Upper lobe of right lung (tissue), 1 donor: Measurements from ENCODE around the gene SDCCAG8. TPM values are rescaled to one million over a fixed set of nuclear protein-coding genes. Genes with fewer than 3 reads are reported as not detected.
A peak's percentile ranks its signal among the peaks of the same experiment; 100 is the strongest.

ENCODE experiments used
- ATAC-seq: fragments of 200-7000 bp; cut with Tn5 transposase; one replicate; pipeline ENCODE4 v1.9.1; 2020; ENCODE audit warnings: mild to moderate bottlenecking, moderate library complexity
- DNase-seq: peaks from one replicate; pipeline ENCODE4 v3.0.0-alpha.2; 2020
- H3K27ac ChIP-seq: fragments of 200-600 bp; one replicate; pipeline ENCODE4 v1.8.0; 2022
- H3K27me3 ChIP-seq: fragments of 200-600 bp; one replicate; pipeline ENCODE4 v1.8.0; 2022; ENCODE audit warnings: mild to moderate bottlenecking
- H3K36me3 ChIP-seq: fragments of 200-600 bp; one replicate; pipeline ENCODE4 v1.8.0; 2022
- H3K4me1 ChIP-seq: fragments of 200-600 bp; one replicate; pipeline ENCODE4 v1.8.0; 2022
- H3K4me3 ChIP-seq: fragments of 200-600 bp; one replicate; pipeline ENCODE4 v1.8.0; 2022; ENCODE audit warnings: mild to moderate bottlenecking
- H3K9me3 ChIP-seq: fragments of 200-600 bp; one replicate; pipeline ENCODE4 v1.8.0; 2022
- intact Hi-C: fragments of 100-400 bp; cut with DNase I; formaldehyde crosslinking; loops from one replicate; pipeline ENCODE4 v1.11.0; 2022
- total RNA-seq: library from RNA; stranded (reverse); fragmentation: NEBNext Ultra II Directional; extraction: Animal tissue kit (Norgen Biotek cat#: 25700); gene quantifications from one replicate; pipeline ENCODE4 v1.2.1, GENCODE V29; 2021
- TF ChIP-seq, protein P1 (sequence below): fragments of 200-600 bp; IDR thresholded peaks from one replicate; pipeline ENCODE4 v1.8.0; 2022; ENCODE audit warnings: antibody characterized with exemption
- donor health status: DM: no; HTN: yes; CAD: no; lungs with severe emphysema.

The SDCCAG8 gene
- total RNA-seq, 1 donor from 2014 or later = 71.9 TPM

DNA sequence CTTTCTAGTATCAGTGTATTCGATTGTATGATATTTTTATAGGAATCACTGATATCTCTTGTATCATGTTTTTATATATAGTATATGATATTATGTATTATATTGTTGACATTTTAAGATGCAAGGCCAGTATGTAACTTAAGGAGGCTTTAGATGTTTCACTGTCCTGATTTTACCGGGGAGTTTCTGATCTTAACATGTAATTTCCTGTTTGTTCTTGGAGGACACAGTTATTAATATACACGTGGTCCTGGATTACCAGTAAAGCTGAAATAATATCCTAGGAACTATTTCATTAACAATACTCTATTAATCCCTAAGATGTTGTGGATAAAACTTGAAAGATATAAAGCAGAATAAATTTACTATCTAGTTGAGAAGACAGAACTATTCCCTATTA lies 19.5 kb downstream of the SDCCAG8 start:
- intact Hi-C loops = no loop called here
- H3K36me3 ChIP-seq = peaks cover 67% of the 10 kb centered on the region

GRCh38 chr1:243280571-243281129 lies 24.8 kb downstream of the SDCCAG8 start:
- Histone ChIP-seq H3K36me3 (peaks cover 41% of the 10 kb centered on the region), H3K4me1 (peaks cover 5% of the 10 kb centered on the region)

More for the DNA sequence above, 19.5 kb downstream of the SDCCAG8 start:
- no peak overlapping the region for H3K27ac ChIP-seq
- ATAC-seq (no peak), DNase-seq (no peak)
- H3K4me3 ChIP-seq = no peak overlapping the region
- peaks cover 8% of the 10 kb centered on the region for H3K4me1 ChIP-seq
- H3K27me3 ChIP-seq = no peaks in the 10 kb centered on the region
- H3K9me3 ChIP-seq = no peaks in the 10 kb centered on the region
- TF ChIP-seq, protein P1, sequence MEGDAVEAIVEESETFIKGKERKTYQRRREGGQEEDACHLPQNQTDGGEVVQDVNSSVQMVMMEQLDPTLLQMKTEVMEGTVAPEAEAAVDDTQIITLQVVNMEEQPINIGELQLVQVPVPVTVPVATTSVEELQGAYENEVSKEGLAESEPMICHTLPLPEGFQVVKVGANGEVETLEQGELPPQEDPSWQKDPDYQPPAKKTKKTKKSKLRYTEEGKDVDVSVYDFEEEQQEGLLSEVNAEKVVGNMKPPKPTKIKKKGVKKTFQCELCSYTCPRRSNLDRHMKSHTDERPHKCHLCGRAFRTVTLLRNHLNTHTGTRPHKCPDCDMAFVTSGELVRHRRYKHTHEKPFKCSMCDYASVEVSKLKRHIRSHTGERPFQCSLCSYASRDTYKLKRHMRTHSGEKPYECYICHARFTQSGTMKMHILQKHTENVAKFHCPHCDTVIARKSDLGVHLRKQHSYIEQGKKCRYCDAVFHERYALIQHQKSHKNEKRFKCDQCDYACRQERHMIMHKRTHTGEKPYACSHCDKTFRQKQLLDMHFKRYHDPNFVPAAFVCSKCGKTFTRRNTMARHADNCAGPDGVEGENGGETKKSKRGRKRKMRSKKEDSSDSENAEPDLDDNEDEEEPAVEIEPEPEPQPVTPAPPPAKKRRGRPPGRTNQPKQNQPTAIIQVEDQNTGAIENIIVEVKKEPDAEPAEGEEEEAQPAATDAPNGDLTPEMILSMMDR = no peak

DNA sequence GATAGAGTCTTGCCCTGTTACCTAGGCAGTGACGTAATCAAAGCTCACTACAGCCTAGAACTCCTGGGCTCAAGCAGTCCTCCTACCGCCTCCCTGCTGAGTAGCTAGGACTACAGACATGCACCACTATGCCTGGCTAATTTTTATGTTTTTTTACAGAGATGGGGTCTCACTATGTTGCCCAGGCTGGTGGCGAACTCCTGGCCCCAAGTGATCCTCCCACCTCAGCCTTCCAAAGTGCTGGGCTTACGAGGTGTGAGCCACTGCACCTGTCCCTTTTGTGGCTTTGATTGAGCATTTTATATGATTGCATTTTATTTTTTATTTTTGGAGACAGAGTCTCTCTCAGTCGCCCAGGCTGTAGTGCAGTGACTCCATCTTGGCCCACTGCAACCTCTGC lies 25.8 kb downstream of the SDCCAG8 start:
- H3K9me3 ChIP-seq = no peaks in the 10 kb centered on the region
- no peaks in the 10 kb centered on the region for H3K27me3 ChIP-seq
- TF ChIP-seq, protein P1 = no peak
- intact Hi-C loops = no loop called here
- no peak overlapping the region for H3K4me3 ChIP-seq
- H3K36me3 ChIP-seq = peaks cover 41% of the 10 kb centered on the region
- H3K4me1 ChIP-seq = peaks cover 15% of the 10 kb centered on the region
- no peak overlapping the region for H3K27ac ChIP-seq
- DNase-seq = no peak
- ATAC-seq = no peak

More at GRCh38 chr1:243280571-243281129, 24.8 kb downstream of the SDCCAG8 start:
- intact Hi-C loops = no loop called here
- H3K27ac ChIP-seq = no peak overlapping the region
- ATAC-seq (no peak), DNase-seq (no peak)
- no peaks in the 10 kb centered on the region for H3K9me3 ChIP-seq
- no peak overlapping the region for H3K4me3 ChIP-seq
- TF ChIP-seq, protein P1 = no peak
- H3K27me3 ChIP-seq = no peaks in the 10 kb centered on the region

GRCh38 chr1:243286409-243287122 lies 30.7 kb downstream of the SDCCAG8 start:
- Histone ChIP-seq H3K36me3 (peaks cover 41% of the 10 kb centered on the region), H3K9me3 (no peaks in the 10 kb centered on the region), H3K4me3 (no peak overlapping the region), H3K27me3 (no peaks in the 10 kb centered on the region), H3K27ac (peak overlapping the region; percentile 56), H3K4me1 (peaks cover 33% of the 10 kb centered on the region)
- TF ChIP-seq, protein P1 = no peak
- intact Hi-C loops = no loop called here
- ATAC-seq (peak; percentile 52), DNase-seq (no peak)

- ATAC-seq = no peak
- peak overlapping the region; percentile 56 for H3K27ac ChIP-seq
Observed at GRCh38 chr1:243287123-243287460, 31.3 kb downstream of the SDCCAG8 start.

More at GRCh38 chr1:243287123-243287460, 31.3 kb downstream of the SDCCAG8 start:
- H3K36me3 ChIP-seq = peaks cover 38% of the 10 kb centered on the region
- TF ChIP-seq, protein P1 = no peak
- DNase-seq = no peak
- H3K27me3 ChIP-seq = no peaks in the 10 kb centered on the region
- intact Hi-C loops = no loop called here
- H3K4me3 ChIP-seq = no peak overlapping the region
- H3K4me1 ChIP-seq = peaks cover 33% of the 10 kb centered on the region
- H3K9me3 ChIP-seq = no peaks in the 10 kb centered on the region
